ENCODE data around the gene TIE1.

GRCh38 chr1:43325381-43325780, 24.6 kb downstream of the TIE1 start:
- TF ChIP-seq CTCF (IDR thresholded peaks at IDR 0.05) (no peak), POLR2A (IDR thresholded peaks at IDR 0.05) (no peak)

Measured in Peyer's patch (tissue), 4 donors.